Measurements from ENCODE around the gene IL36B.

Gene IL36B

GRCh38 chr2:113075600-113075999, 22.9 kb upstream of the IL36B start:
- DNase-seq = no peak

GRCh38 chr2:113075030-113075429, 22.4 kb upstream of the IL36B start:
- no peak for DNase-seq

GRCh38 chr2:113073325-113073834, 20.7 kb upstream of the IL36B start:
- no peak for DNase-seq

GRCh38 chr2:113072584-113072983, 19.9 kb upstream of the IL36B start:
- no peak for DNase-seq

GRCh38 chr2:113070606-113070975, 17.9 kb upstream of the IL36B start:
- DNase-seq = peak in 1 of 3 experiments; percentile 9

- DNase-seq = no peak
Measured at GRCh38 chr2:113069676-113070605, 17.3 kb upstream of the IL36B start.

- DNase-seq = no peak
Measured at GRCh38 chr2:113068706-113069485, 16.2 kb upstream of the IL36B start.

- DNase-seq = no peak
Measured at GRCh38 chr2:113068249-113068648, 15.6 kb upstream of the IL36B start.

GRCh38 chr2:113067681-113068080, 15.0 kb upstream of the IL36B start, which contains the start of gene IL1F10:
TSS of gene IL1F10 (plus strand) at chr2:113067970. CDS start at chr2:113072739, 4,769 bp downstream.
- DNase-seq = no peak

GRCh38 chr2:113064898-113065297, 12.2 kb upstream of the IL36B start:
- no peak for DNase-seq

GRCh38 chr2:113064281-113064680, 11.6 kb upstream of the IL36B start:
- DNase-seq = no peak

- DNase-seq = no peak
Measured at GRCh38 chr2:113061896-113062770, 9.5 kb upstream of the IL36B start.

GRCh38 chr2:113061241-113061640, 8.6 kb upstream of the IL36B start:
- no peak for DNase-seq

- DNase-seq = no peak
Measured at GRCh38 chr2:113060796-113061195, 8.1 kb upstream of the IL36B start.

- no peak for DNase-seq
Measured at GRCh38 chr2:113060396-113060795, 7.7 kb upstream of the IL36B start.

- DNase-seq = no peak
Measured at GRCh38 chr2:113058998-113059960, 6.6 kb upstream of the IL36B start, which contains the start of gene IL36RN. TSS of gene IL36RN (plus strand) at chr2:113059198. CDS start at chr2:113059439, 241 bp downstream.

GRCh38 chr2:113058411-113058994, 5.8 kb upstream of the IL36B start:
- no peak for DNase-seq

- no peak for DNase-seq
Measured at GRCh38 chr2:113057117-113057516, 4.5 kb upstream of the IL36B start.

- no peak for DNase-seq
Measured at GRCh38 chr2:113056521-113056920, 3.9 kb upstream of the IL36B start.

GRCh38 chr2:113054066-113054465, 1.4 kb upstream of the IL36B start:
- no peak for DNase-seq

GRCh38 chr2:113053666-113054065, 999 bp upstream of the IL36B start:
- DNase-seq = no peak
